NCI-H1694 treated with DMSO at 0.1 percent for 48 hours (cell line): ENCODE measurements around the gene NFIC.
"Not testable (repeated sequence)": the region's sequence is repeated elsewhere in the genome, so short reads cannot be mapped to it uniquely, and the experiment has no call there.

Experiments used
- DNase-seq: peaks from one replicate; lab custom pipeline; 2025; lab: John Stamatoyannopoulos, UW

Gene NFIC

GRCh38 chr19:3452942-3453214, 86.5 kb downstream of the NFIC start:
- not testable (repeated sequence) for DNase-seq

- no peak for DNase-seq
Observed at GRCh38 chr19:3453840-3454239, 87.5 kb downstream of the NFIC start.

GRCh38 chr19:3454656-3455392, 88.4 kb downstream of the NFIC start:
- DNase-seq = no peak

DNA sequence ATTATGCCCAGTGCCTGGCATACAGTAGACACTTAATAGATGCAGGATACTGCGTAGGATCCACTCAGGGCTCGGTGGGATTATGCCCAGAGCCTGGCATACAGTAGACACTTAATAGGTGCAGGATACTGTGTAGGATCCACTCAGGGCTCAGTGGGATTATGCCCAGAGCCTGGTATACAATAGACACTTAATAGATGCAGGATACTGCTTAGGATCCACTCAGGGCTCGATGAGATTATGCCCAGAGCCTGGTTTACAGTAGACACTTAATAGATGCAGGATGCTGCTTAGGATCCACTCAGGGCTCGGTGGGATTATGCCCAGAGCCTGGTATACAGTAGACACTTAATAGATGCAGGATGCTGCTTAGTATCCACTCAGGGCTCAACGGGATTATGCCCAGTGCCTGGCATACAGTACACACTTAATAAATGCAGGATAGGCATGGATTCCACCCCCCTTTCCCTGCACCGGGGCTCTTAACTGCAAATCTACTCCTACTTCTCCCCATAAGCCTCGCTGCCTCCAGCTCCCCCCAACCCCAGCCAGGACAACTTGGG, 89.1 kb downstream of the NFIC start:
- DNase-seq = no peak

DNA sequence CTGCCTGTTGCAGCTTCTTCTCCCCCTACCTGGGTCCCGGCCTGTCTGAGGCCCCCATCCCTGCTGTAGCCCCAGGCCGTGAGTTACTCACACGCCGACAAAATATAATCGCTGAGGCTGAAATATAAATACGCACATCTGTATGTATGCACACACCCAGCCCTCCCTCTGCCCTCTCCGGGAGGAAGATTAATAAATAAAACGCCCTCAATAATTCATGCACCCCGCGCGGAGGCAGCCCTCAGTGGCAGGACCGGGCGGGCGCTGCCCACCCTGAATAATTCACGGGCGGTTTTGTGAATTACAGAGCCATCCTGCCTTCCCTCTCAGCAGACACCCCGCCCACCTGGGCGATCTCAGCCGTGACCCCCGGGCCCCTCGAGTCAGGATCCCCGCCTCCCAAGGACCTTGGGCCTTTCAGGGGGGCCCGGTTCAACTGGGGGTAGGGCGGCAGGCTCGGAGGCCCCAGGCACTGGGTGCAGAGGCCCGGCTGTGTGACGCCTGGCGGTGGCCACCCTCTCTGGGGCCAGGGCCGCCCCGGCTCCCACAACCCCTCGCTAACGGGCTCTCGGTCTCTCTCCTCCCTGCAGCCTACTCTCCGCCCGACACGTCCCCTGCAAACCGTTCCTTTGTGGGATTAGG, 89.7 kb downstream of the NFIC start:
- no peak for DNase-seq

DNA sequence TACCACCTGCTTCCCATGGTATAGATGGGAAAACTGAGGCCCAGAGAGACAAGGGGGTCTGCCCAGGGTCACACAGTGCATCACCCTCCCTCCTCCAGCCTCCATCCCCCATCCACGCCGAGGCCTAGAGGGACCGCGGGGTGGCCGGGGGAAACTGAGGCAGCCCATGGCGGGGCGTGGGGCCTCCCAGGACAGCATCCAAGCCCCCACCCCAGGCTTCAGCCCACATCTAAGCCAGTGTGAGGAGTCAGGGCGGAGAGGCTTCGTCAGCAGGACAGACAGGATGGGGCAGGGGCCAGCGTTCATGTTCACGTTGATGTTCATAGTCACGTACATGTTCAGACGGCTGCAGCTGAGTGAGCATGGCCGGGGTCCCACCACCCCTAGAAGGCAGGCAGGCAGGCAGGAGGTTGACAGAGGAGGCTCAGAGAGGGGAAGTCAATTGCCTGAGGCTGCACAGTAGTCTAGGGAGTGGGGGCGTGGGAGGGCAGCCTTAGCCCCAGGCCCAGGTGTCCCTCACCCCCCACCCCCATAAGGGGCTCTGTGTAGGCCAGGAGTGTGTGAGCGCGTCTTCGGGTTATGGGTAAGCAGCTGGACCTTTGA, 90.6 kb downstream of the NFIC start:
- DNase-seq = no peak

- DNase-seq = no peak
Observed at GRCh38 chr19:3457528-3458228, 91.3 kb downstream of the NFIC start.

DNA sequence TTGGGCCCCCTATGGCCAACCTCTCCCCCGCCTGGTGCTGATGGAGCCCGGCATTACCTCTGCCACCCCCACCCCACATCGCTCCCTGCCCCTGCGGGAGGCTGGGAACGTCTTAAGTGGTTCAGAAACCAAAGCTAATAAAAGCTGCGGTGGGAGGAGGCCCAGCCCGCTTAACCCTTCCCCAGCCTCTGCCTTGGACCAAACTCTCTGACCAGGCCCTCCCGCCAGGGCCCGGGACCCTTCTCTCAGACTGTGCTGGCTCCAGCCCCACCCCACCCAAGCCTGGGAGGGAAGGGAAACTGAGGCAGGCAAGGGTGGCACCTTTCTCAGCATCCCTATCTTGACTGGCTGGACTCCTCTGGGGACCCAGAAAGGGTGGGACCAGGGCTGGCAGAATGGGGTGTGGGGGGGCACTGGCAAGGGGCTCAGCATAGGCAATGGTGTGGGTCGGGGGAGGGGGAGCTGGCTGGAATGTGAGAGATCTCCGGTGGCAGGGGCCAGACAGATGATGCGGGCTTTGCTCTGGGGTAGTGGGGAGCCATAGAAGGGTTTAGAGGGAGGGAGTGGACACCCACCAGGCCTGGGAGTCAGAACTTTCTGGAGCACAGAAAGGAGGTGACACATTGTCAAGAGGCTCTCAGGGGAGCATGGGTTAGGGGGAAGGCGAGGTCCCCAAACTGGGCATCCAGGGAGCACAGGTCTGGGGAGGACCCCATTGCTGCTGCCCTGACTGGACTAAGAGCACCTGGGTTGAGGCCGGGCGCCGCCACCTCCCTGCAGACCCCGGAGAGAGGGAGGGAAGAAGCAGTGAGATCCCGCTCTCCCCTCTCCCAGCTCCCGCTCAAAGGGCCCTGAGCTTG, 92.1 kb downstream of the NFIC start:
- DNase-seq = no peak

DNA sequence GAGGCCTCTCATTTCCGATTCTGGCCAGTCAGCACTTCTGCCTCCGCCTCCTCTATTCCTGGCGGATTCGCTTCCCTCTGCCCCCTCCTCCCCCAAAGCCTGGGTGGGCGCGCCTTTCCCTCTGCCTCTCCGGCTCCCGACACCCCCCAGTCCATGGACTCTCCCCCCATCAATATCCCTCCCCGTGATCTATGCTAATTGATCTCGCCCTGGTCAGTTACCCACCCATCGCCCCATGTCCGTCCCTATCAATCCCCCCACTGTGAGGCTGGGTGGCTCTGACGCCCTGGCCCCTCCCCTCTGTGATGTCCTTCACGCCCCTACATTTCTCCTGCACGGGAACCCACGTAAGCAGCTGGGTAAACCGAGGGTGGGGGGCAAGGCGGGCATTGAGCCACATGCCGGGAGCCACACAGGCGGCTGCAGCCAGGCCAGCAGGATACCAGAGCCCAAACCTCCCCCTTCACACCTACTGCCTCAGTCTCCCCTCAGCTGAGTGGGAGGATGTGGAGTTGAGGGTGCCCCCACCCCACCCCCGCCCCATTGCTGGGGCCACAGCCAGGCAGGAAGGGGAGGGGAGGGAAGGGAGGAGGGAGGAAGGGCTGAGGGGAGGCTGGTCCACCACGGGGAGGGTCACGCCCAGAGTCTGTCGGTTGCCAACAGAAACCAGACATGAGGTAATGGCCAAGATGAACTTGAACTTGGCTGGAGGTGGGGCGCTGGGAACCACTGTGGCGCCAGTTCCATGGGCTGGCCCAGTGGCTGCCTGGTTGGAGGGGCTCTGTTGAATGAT, 92.9 kb downstream of the NFIC start:
- no peak for DNase-seq

- DNase-seq = no peak
Observed at GRCh38 chr19:3459965-3460582, 93.7 kb downstream of the NFIC start.

GRCh38 chr19:3462991-3463713, 96.8 kb downstream of the NFIC start:
- DNase-seq = no peak

GRCh38 chr19:3463714-3464586, 97.6 kb downstream of the NFIC start:
- no peak for DNase-seq

GRCh38 chr19:3464587-3465235, 98.3 kb downstream of the NFIC start:
- no peak for DNase-seq

- DNase-seq = no peak
Observed at GRCh38 chr19:3465552-3465951, 99.2 kb downstream of the NFIC start.

GRCh38 chr19:3466635-3467034, 100.3 kb downstream of the NFIC start:
- DNase-seq = no peak

DNA sequence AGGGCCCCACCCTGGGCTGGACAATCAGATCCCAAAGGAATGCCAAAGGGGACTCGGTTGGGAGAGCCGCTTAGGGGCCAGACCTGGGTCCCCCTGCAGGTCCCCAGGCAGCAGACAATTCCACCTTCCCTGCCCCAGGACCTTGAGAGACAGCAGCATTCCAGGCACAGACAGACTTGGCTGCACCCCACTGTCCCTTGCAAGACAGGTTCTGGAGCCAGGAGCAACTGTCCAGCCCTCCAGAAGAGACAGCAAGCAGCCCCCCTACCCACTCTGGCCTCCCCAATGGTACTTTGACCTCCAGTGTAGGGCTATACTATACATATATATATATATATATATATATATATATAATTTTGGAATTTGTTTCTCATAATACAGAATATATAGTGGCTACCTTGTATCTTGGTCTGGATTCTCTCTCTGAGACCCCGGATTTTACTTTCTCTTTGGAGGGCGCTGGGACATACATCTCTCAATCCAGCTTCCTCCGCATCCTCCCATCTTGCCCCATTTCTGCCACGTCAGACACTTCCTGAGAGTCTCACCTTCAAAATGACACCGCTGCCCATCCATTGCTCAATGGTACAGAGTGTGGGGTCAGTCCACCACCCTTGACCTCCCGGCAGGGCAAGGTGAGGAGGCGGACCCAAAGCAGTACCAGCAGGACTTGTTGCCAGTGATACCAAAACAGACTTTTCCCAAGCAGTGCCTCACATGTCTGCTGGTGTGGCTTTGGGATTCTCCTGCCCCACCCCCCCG, 101.2 kb downstream of the NFIC start:
- no peak for DNase-seq

DNA sequence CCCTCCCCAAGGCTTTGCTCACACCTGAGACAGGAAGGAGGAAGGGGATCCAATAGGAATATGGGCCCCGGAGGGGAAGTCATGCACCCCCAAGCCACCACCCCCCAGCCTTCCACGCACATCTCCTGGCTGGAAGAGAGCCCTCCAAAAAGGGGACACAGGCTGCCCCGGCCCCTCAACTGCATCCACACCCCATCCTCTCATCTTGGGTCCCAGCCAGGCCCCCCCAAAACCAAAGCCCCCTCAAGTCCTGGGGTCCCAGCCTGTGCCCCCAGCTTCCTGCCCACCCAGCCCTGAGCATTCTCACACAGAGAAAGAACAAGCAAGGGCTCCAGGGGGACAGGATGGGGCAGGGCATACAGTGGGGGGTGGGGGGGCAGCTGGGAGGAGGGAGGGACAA, 101.8 kb downstream of the NFIC start:
- DNase-seq = no peak
